HK-2 (cell line): Measurements from ENCODE around the gene HDAC4.

ENCODE experiments used
- DNase-seq: peaks from one replicate; pipeline ENCODE4 v3.0.0-alpha.2; 2018; ENCODE audit not compliant: unreplicated experiment

The HDAC4 gene

DNA sequence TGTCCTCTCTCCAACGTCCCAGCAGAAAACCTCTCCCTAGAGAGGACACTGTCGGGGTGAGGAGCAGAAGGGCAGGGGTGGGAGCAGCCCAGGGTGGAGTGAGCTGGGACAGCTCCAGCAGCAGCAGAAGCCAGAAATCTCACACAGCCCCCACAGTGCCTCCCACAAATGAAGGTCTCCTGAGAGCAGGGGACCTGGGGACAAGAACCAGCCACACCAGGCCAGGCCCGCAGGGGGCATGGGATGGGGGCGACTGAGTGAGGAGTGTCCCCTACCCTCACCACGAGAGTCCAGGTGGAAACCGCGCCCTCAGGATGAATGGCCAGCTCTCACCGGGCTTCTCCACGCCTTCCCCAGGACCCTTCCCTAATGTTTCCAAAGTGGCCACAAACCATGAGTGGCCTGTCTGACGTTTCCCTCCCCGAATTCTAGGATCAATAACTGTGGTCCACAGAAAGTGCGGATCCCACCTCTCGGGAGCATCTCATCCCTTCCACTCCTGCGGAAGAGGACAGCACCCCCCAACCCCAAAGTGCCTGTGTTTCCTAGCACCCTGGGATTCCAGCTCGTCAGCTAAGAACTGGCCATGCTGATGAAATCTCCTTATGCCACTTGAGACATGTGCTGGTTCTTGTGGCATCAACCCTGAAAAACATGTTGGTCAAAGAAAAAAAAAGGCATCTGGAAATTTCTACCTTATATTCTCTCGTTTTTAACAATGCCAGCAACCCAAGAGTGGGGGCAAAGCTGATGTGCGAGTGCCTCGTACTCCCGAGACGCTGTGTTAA, 121.1 kb downstream of the HDAC4 start:
- DNase-seq = no peak

DNA sequence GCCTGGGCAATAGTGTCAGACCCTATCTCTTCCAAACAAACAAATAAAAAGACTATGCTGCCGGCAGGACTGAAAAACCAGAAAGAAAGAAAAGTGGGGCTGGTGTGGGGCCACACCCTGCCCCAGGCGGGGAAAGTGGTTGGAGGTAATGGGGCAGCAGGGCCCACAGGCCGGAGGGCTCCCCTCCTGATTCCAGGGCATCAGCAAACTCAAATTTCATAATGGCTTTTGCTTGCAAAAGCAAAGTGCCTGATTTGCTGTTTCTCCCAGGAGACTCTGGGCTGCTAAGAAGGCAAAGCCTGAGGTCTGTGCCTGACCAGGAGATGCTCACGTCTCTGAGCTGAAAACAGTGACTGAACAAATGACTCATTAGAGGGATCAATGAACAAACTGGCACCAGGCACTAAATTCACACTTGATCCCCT, 121.9 kb downstream of the HDAC4 start:
- DNase-seq = no peak

DNA sequence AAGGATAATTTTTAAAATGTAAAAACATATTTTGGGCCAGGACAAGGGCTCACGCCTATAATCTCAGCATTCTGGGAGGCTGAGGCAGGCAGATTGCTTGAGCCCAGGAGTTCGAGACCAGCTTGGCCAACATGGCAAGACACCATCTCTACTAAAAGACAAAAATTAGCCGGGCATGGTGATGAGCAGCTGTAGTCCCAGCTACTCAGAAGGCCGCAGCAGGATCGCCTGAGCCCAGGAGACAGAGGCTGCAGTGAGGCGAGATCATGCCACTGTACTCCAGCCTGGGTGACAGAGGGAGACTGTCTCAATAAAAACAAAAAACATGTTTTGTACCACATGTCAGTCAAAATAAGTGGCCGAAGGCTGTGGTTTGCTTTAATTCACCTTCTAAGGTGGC, 122.5 kb downstream of the HDAC4 start:
- DNase-seq = no peak

- DNase-seq = no peak
These were observed 123.3 kb downstream of the HDAC4 start for GRCh38 chr2:239277401-239278085.

- no peak for DNase-seq
These were observed 124.0 kb downstream of the HDAC4 start for GRCh38 chr2:239276851-239277250.

GRCh38 chr2:239275847-239276831, 124.7 kb downstream of the HDAC4 start:
- no peak for DNase-seq

DNA sequence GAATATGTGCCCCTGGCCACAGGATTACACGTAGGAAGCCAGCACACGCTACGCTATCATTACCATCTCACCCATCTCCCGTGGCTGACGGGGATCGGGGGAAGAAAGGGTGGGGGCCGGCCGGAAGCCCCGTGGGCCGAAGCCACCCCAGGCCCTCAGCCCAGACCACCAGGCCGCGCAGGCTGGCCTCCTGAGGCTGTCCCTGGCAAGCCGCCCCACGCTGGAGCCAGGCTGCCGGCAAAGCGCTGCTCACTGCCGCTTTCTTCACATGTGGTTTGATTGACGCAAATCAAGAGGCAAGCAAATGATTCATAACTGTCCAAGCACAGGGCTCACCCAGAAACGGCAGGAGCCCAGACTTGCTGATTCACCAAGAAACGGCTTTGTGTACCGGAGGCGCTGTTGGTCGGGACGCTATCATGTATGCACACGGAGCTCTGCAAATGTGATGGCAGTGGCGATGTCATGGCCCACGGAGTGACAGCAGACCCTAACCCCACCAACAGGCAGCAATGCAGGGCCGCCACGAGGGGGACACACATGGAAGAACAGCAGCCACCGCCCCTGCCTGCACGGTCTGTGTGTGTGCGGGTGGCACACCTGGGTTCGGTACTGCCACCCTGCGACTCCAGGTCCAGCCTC, 125.7 kb downstream of the HDAC4 start:
- DNase-seq = peak; percentile 80

DNA sequence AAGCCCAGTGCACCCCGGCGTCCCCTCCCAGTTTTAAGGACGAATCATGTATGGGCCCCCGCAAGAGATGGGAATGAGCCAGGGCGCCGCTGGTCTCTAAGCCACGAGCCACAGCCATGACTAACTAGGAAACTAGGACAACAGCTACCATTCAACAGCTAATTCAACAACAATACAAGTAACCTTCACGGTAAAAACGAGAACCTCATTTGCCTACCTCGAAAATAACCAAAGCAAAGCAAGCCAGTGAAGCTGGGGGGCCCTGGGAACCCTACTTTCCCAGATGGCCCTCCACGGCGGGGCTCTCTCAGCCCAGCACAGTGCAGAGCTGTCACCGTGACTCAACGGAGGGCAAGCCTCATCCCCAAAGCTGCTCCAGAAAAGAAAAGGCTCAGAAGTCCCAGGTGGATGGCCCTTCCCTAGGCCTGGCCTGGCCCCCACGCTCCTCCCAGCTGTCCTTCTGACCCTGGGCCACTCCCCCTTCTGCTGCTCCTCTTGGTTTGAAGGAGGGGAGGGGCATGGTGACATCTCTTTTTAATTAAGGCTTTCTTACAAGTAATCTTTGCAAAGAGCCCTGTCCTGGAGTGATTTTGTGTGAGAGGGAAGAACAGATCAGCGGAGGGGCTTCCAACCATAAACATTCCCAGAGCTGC, 126.3 kb downstream of the HDAC4 start:
- DNase-seq = peak; percentile 42

- DNase-seq = no peak
These were observed 127.3 kb downstream of the HDAC4 start for GRCh38 chr2:239273280-239274234.

- DNase-seq = no peak
These were observed 128.2 kb downstream of the HDAC4 start for GRCh38 chr2:239272626-239273025.

GRCh38 chr2:239271882-239272281, 128.9 kb downstream of the HDAC4 start:
- no peak for DNase-seq

GRCh38 chr2:239271471-239271870, 129.3 kb downstream of the HDAC4 start:
- no peak for DNase-seq

- DNase-seq = no peak
These were observed 130.9 kb downstream of the HDAC4 start for GRCh38 chr2:239269916-239270315.

- no peak for DNase-seq
These were observed 131.5 kb downstream of the HDAC4 start for GRCh38 chr2:239269173-239269885.

- DNase-seq = no peak
These were observed 132.3 kb downstream of the HDAC4 start for GRCh38 chr2:239268549-239268948.

DNA sequence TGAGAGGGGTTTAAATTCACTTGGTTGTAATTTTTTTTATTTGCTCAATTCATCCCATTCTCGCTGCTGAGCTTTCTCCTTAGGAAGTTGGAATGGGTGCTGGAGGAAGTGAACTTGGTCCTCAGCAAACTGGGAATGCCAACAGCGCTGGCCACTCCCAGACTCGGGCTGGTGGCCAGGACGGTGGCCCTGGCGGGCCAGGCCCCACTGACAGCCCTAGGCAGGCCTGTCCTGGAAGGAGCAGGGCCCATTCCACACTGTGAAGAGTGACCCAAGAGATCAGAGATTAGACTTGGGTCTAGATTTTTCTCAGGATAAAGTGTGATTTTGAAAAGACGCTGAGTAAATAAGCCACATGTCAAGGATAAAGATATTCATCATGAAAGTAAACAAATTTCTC, 132.7 kb downstream of the HDAC4 start:
- DNase-seq = no peak

GRCh38 chr2:239267288-239267951, 133.4 kb downstream of the HDAC4 start:
- peak; percentile 46 for DNase-seq

DNA sequence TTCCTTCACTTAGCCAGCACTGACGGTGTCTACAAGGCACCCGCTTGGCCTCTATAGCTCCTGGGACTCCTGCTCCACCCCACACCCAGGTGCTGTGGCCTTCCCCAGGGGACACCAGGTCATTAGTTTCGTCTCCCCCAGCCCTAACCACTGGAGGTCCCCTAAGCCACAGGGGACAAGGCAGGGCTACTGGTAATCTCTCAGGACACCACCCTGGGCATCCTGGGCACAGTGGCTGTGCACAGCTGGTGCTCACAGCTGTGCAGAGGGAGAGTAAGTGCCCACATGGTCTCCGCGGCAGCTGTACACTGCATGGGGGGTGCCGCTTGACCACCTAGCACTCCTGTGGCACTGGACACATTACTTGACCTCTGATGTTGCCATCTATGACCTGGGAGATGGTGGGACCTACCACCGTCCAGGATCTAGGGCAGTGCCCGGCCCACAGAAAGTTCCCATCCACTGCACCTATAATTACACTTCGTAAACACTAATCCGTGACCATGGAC, 134.0 kb downstream of the HDAC4 start:
- DNase-seq = no peak

DNA sequence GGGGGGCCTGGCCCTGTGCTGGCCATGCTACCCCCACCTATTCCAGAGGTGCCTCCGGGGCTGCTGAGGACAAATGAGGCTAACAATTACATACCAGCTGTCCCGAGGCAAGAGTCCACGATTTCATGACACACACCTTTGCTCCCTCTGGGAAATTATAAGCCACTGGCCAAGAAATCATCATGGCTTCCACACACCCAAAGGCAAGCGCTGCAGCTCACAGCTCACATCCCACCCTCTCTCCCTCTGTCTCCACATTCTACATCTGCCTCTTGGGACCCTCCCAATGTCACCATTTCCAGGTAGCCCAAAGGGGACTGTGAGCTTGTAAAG, 134.4 kb downstream of the HDAC4 start:
- no peak for DNase-seq
